ENCODE data around the gene HPCA. TPM values are rescaled to one million over a fixed set of nuclear protein-coding genes. Genes with fewer than 3 reads are reported as not detected.

Gene HPCA
- total RNA-seq, 6 experiments from 2014 or later = not detected

- H3K27ac ChIP-seq = no peak overlapping the region
- H3K4me3 ChIP-seq = peak overlapping the region in 1 of 3 donors; percentile 35
- no peak for DNase-seq
- H3K9me3 ChIP-seq = no peaks in the 10 kb centered on the region
- H3K36me3 ChIP-seq = no peaks in the 10 kb centered on the region
- intact Hi-C loops (cut with DNase I) = loop anchor here in 1 of 2 donors (10.0 kb wide), 1 partner anchor 165 kb away; the partner anchor contains the start of gene SYNC
- peaks cover 0 to 17% (median 5%) of the 10 kb centered on the region in 4 donors for H3K4me1 ChIP-seq
- no peaks in the 10 kb centered on the region for H3K27me3 ChIP-seq
- TF ChIP-seq CTCF (IDR thresholded peaks at IDR 0.05) = no peak
- TF ChIP-seq POLR2A (IDR thresholded peaks at IDR 0.05) = no peak
- ATAC-seq = peak in 2 of 4 donors; percentile 15 to 19
- WGBS (ENCODE audit: insufficient coverage, low coverage, low lambda C conversion rate, missing lambda C conversion rate) = 27% methylated on average over 6 of the region's 16 CpGs
These were observed 16.2 kb upstream of the HPCA start for GRCh38 chr1:32869923-32870614.

GRCh38 chr1:32870615-32871363, 15.5 kb upstream of the HPCA start, which contains the start of gene FNDC5:
Gene FNDC5, minus strand, starts transcription at chr1:32870912.
- H3K27me3 ChIP-seq = no peaks in the 10 kb centered on the region
- ATAC-seq (peak; percentile 29 to 50 (median 42)), DNase-seq (peak in 1 of 3 donors; percentile 42)
- peak within 1 kb of the TSS; percentile 29 to 46 (median 42) for H3K4me3 ChIP-seq
- intact Hi-C loops (cut with DNase I) = loop anchor here in 1 of 2 donors (10.0 kb wide), 1 partner anchor 166 kb away; the partner anchor contains the start of gene SYNC
- no peak within 1 kb of the TSS for H3K27ac ChIP-seq
- no peaks in the 10 kb centered on the region for H3K9me3 ChIP-seq
- H3K4me1 ChIP-seq = peaks cover 0 to 11% (median 2%) of the 10 kb centered on the region in 4 donors
- H3K36me3 ChIP-seq = no peaks in the 10 kb centered on the region
- TF ChIP-seq POLR2A (IDR thresholded peaks at IDR 0.05) (no peak), CTCF (IDR thresholded peaks at IDR 0.05) (no peak)
- WGBS (ENCODE audit: insufficient coverage, low coverage, low lambda C conversion rate, missing lambda C conversion rate) = 0% methylated on average over 1 of the region's 99 CpGs

- DNase-seq (peak in 1 of 3 donors; percentile 34), ATAC-seq (no peak)
- no peak for TF ChIP-seq POLR2A (IDR thresholded peaks at IDR 0.05)
- TF ChIP-seq CTCF (IDR thresholded peaks at IDR 0.05) = no peak
- intact Hi-C loops (cut with DNase I) = loop anchor here in 1 of 2 donors (10.0 kb wide), 1 partner anchor 167 kb away; the partner anchor contains the start of gene SYNC
- H3K4me1 ChIP-seq = peaks cover 0 to 4% (median 2%) of the 10 kb centered on the region in 4 donors
- H3K9me3 ChIP-seq = no peaks in the 10 kb centered on the region
- no peaks in the 10 kb centered on the region for H3K36me3 ChIP-seq
- peak overlapping the region in 2 of 3 donors; percentile 29 to 42 for H3K4me3 ChIP-seq
- 37% methylated on average over 5 of the region's 13 CpGs for WGBS (ENCODE audit: insufficient coverage, low coverage, low lambda C conversion rate, missing lambda C conversion rate)
- H3K27me3 ChIP-seq = no peaks in the 10 kb centered on the region
- no peak overlapping the region for H3K27ac ChIP-seq
These were observed 14.7 kb upstream of the HPCA start for GRCh38 chr1:32871364-32872191.

GRCh38 chr1:32872192-32872460, 14.2 kb upstream of the HPCA start:
- intact Hi-C loops (cut with DNase I) = loop anchor here in 1 of 2 donors (10.0 kb wide), 1 partner anchor 167 kb away; the partner anchor contains the start of gene SYNC
- 46% methylated on average over 6 of the region's 7 CpGs for WGBS (ENCODE audit: insufficient coverage, low coverage, low lambda C conversion rate, missing lambda C conversion rate)

More at GRCh38 chr1:32872192-32872460, 14.2 kb upstream of the HPCA start:
- peak in 1 of 3 donors; percentile 33 for DNase-seq
- no peak for ATAC-seq
- Histone ChIP-seq H3K27ac (no peak overlapping the region), H3K4me1 (peaks cover 0 to 4% (median 2%) of the 10 kb centered on the region in 4 donors), H3K9me3 (no peaks in the 10 kb centered on the region), H3K36me3 (no peaks in the 10 kb centered on the region), H3K4me3 (no peak overlapping the region), H3K27me3 (no peaks in the 10 kb centered on the region)
- TF ChIP-seq POLR2A (IDR thresholded peaks at IDR 0.05) = no peak
- no peak for TF ChIP-seq CTCF (IDR thresholded peaks at IDR 0.05)
